ENCODE results near the gene BUD31. TPM values are rescaled to one million over a fixed set of nuclear protein-coding genes. Genes with fewer than 3 reads are reported as not detected.
A peak's percentile ranks its signal among the peaks of the same experiment; 100 is the strongest.
"Not testable (repeated sequence)": the region's sequence is repeated elsewhere in the genome, so short reads cannot be mapped to it uniquely, and the experiment has no call there.

The BUD31 gene
- total RNA-seq, 1 donor: 124 TPM

DNA sequence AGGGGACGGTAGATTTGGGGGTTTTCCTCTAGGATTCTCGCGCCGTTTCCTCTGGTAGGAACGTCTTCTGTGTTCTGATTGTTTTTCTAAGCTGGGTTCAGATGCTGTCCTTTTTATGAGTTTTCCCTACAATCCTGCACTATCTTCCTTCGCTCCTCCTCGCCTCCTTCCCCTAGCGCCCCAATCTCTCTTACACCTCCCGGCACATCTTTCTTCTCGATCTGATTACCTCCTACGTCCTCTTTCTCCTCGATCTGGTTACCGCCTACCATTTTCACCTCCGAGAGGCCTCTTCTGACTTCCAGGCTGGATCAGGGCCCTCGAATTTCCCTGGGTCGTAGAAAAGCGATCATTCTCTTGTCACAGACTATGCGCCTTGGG, 413 bp downstream of the BUD31 start:
- Histone ChIP-seq H2AFZ (ENCODE audit: low read length) (peak overlapping the region; percentile 89), H3K27me3 (ENCODE audit: insufficient read depth, low read length) (no peaks in the 10 kb centered on the region), H3K27ac (ENCODE audit: low read depth, low read length) (peak overlapping the region; percentile 98), H4K20me1 (ENCODE audit: insufficient read depth, low read length) (peaks cover 49% of the 10 kb centered on the region), H3K9me3 (ENCODE audit: low read depth, low read length) (no peaks in the 10 kb centered on the region), H3K36me3 (ENCODE audit: insufficient read depth, low read length) (peaks cover 37% of the 10 kb centered on the region), H3K4me2 (ENCODE audit: insufficient read depth, low read length) (peak overlapping the region; percentile 95), H3K4me3 (ENCODE audit: insufficient read depth, low read length) (peak overlapping the region; percentile 83), H3K79me2 (ENCODE audit: insufficient read depth, low read length) (peaks cover 83% of the 10 kb centered on the region), H3K4me1 (ENCODE audit: insufficient read depth, low read length) (peaks cover 35% of the 10 kb centered on the region)
- TF ChIP-seq CTCF (IDR thresholded peaks at IDR 0.05; ENCODE audit: extremely low read depth, low read depth, low read length): no peak
- DNase-seq (ENCODE audit: insufficient read length, low spot score, missing footprints): peak; percentile 79

- DNase-seq (ENCODE audit: insufficient read length, low spot score, missing footprints): peak; percentile 14
- Histone ChIP-seq H3K4me1 (ENCODE audit: insufficient read depth, low read length) (peaks cover 29% of the 10 kb centered on the region), H3K27me3 (ENCODE audit: insufficient read depth, low read length) (no peaks in the 10 kb centered on the region), H2AFZ (ENCODE audit: low read length) (no peak overlapping the region), H3K36me3 (ENCODE audit: insufficient read depth, low read length) (peaks cover 40% of the 10 kb centered on the region), H3K4me3 (ENCODE audit: insufficient read depth, low read length) (peak overlapping the region; percentile 83), H3K9me3 (ENCODE audit: low read depth, low read length) (no peaks in the 10 kb centered on the region), H4K20me1 (ENCODE audit: insufficient read depth, low read length) (peaks cover 42% of the 10 kb centered on the region), H3K27ac (ENCODE audit: low read depth, low read length) (peak overlapping the region; percentile 98), H3K4me2 (ENCODE audit: insufficient read depth, low read length) (peak overlapping the region; percentile 95), H3K79me2 (ENCODE audit: insufficient read depth, low read length) (peaks cover 79% of the 10 kb centered on the region)
- TF ChIP-seq CTCF (IDR thresholded peaks at IDR 0.05; ENCODE audit: extremely low read depth, low read depth, low read length): no peak
Observed at GRCh38 chr7:99409806-99410205, 1.0 kb downstream of the BUD31 start.

- peaks cover 34% of the 10 kb centered on the region for H4K20me1 ChIP-seq (ENCODE audit: insufficient read depth, low read length)
- no peak for DNase-seq (ENCODE audit: insufficient read length, low spot score, missing footprints)
- no peaks in the 10 kb centered on the region for H3K9me3 ChIP-seq (ENCODE audit: low read depth, low read length)
- peak overlapping the region; percentile 9 for H3K27ac ChIP-seq (ENCODE audit: low read depth, low read length)
- H3K4me1 ChIP-seq (ENCODE audit: insufficient read depth, low read length): peaks cover 25% of the 10 kb centered on the region
- no peak overlapping the region for H2AFZ ChIP-seq (ENCODE audit: low read length)
- peaks cover 71% of the 10 kb centered on the region for H3K79me2 ChIP-seq (ENCODE audit: insufficient read depth, low read length)
- no peak for TF ChIP-seq CTCF (IDR thresholded peaks at IDR 0.05; ENCODE audit: extremely low read depth, low read depth, low read length)
- H3K36me3 ChIP-seq (ENCODE audit: insufficient read depth, low read length): peaks cover 40% of the 10 kb centered on the region
- peak overlapping the region; percentile 95 for H3K4me2 ChIP-seq (ENCODE audit: insufficient read depth, low read length)
- no peak overlapping the region for H3K4me3 ChIP-seq (ENCODE audit: insufficient read depth, low read length)
- no peaks in the 10 kb centered on the region for H3K27me3 ChIP-seq (ENCODE audit: insufficient read depth, low read length)
Observed at GRCh38 chr7:99410635-99411034, 1.9 kb downstream of the BUD31 start.

GRCh38 chr7:99415513-99416127, 6.9 kb downstream of the BUD31 start:
- H3K4me1 ChIP-seq (ENCODE audit: insufficient read depth, low read length); H3K4me3 ChIP-seq (ENCODE audit: insufficient read depth, low read length); H2AFZ ChIP-seq (ENCODE audit: low read length); H3K9me3 ChIP-seq (ENCODE audit: low read depth, low read length); H4K20me1 ChIP-seq (ENCODE audit: insufficient read depth, low read length); H3K27me3 ChIP-seq (ENCODE audit: insufficient read depth, low read length); H3K4me2 ChIP-seq (ENCODE audit: insufficient read depth, low read length); DNase-seq (ENCODE audit: insufficient read length, low spot score, missing footprints); H3K27ac ChIP-seq (ENCODE audit: low read depth, low read length): not testable (repeated sequence)
- peak; percentile 62 for TF ChIP-seq CTCF (IDR thresholded peaks at IDR 0.05; ENCODE audit: extremely low read depth, low read depth, low read length)
- Histone ChIP-seq H3K36me3 (ENCODE audit: insufficient read depth, low read length) (peaks cover 83% of the 10 kb centered on the region), H3K79me2 (ENCODE audit: insufficient read depth, low read length) (peaks cover 42% of the 10 kb centered on the region)

All from osteoblast (primary cell).